GM19099 (cell line): Measurements from ENCODE around the gene ZNF32.

ENCODE experiments used
- POLR2A ChIP-seq: IDR thresholded peaks from 3 replicates; pipeline ENCODE4 v1.6.1; 2011; ENCODE audit warnings: low read depth; ENCODE audit not compliant: insufficient read length; ENCODE audit errors: extremely low read depth

ZNF32 gene

DNA sequence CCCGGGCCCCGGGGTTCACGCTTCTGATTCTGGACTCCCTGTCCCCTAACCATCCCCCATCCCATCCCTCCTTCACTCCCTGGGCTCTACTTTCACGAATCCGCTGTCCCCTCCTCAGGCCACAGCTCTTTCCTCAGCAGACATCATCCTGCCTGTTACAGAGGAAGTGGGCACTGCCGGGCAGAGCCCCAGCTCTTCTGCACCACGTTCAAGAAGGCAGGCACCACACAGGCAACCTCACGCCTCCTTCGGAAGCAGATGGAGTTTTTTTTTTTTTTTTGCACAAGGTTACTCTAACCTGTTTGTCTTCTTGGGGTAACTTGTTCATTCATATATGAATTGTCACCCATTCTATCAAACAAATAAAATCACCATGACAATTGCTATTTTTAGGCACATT is 17.9 kb upstream of the ZNF32 start:
- TF ChIP-seq POLR2A, result no peak

DNA sequence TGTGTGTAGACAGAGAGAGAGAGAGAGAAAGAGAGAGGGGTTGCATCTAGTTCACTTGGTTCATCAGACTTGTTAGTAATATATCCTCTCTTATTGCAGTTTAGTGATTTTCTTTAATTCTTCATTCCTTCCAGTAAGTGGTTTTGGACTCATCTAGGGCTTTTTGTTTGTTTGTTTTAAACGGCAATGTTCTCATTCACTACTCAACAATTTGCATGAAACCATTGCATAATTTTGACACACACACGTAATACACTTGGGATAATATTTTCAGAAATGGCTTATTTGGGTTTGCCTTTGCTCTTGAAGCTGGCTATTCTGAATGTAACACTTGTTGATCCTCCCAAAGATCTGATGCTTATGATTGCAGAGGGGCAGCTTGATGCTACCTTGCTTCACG is 16.4 kb upstream of the ZNF32 start:
- TF ChIP-seq POLR2A, result no peak

DNA sequence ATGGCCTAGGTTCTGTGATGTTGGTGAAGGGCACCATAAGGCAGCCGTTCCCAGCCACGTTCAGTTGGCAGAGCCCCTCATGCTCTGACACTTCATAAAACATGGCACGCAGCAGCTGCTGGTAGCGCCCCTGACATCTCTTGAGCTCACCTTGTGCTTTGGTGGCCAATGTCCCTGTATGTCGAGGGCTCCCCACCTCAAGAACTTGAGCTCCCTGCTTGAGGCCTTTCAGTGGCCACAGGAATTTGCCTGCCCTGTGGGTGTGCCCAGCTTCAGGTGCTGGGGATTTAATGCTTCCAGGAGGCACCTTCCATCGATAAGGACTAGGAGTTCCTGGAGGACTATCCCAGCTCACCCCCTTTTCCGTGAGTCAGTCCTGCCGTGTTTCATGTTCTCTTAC is 9.5 kb upstream of the ZNF32 start:
- TF ChIP-seq POLR2A, result no peak

DNA sequence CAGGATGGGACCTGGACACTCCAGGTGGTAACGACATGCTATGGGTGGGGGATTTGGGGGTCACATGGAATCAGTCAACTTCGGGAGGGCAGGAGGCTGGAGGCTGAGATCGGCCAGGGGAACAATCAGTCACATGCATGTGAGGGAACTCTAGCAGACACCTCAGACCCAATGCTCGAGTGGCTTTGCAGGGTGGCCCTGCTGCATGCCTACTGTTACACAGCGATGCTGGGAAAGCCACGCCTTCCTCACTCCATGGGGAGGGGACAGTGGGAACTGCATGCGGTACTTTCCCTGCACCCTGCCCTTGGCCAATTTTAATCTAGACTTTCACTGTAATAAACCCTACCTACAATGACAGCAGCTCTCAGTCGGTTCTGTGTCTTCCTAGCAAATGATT is 6.6 kb upstream of the ZNF32 start:
- no peak for TF ChIP-seq POLR2A

DNA sequence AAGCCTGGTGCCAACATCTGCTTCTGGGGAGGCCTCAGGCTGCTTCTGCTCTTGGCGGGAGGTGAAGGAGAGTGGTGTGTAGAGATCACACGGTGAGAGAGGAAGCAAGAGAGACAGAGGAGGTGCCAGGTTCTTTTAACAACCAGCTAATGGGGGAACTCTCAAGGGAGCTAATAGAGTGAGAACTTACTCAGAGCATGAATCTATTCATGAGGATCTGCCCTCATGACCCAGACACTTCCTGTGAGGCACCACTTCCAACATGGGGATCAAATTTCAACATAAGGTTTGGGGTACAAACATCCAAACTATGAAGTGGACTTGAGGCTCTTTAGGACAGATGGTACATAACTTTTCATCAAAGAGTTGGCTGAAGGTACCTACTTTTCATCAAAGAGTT is 5.1 kb upstream of the ZNF32 start:
- no peak for TF ChIP-seq POLR2A

DNA sequence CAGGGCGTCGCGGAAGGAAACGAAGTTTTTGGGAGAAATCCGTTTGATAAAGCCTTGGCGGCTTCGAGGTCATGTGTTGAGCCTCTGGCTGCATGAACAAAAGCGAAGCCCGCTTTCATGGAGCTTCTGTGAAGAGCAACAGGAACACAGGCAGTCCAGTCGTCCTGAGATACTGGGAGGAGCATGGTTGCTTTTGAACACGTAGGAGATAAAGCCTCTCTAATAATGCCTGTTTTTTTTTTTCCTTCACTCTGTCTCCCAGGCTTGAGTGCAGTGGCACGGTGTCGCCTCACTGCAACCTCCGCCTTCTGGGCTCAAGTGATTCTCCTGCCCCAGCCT is 473 bp upstream of the ZNF32 start:
- TF ChIP-seq POLR2A, result no peak

DNA sequence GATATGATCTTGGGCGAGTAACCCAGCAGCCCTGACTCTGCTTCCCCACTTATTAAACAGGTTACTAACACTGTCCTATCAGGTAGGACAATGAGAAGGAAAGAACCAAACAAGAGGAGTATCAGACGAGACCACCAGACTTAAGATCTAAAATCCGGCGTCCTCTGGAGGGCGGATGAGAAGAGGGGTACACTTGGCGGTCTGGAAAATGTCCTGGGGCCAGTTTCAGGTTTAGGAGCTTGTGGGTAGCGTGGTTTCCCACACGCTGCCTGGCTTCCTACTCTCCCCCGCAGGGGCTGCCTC is 635 bp downstream of the ZNF32 start:
- TF ChIP-seq POLR2A, result no peak

DNA sequence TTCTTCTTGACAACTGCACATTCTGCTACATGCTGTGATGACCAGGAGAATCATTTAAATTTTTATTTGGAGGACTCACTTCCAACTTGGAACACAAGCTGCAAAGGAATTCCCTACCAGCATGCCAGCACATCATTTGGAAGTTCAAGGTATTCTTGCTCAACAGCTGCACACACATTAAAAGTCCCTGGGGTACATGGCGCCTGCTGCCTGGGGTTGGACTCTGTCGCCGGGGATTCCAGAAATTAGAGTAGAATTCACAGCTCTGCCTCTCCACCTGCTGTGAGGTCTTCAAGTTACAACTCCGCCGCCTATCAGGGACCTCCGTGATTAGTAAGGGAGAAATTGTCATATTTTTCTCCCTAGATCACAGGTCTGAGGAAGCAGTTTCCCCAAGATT is 1.1 kb downstream of the ZNF32 start:
- no peak for TF ChIP-seq POLR2A

DNA sequence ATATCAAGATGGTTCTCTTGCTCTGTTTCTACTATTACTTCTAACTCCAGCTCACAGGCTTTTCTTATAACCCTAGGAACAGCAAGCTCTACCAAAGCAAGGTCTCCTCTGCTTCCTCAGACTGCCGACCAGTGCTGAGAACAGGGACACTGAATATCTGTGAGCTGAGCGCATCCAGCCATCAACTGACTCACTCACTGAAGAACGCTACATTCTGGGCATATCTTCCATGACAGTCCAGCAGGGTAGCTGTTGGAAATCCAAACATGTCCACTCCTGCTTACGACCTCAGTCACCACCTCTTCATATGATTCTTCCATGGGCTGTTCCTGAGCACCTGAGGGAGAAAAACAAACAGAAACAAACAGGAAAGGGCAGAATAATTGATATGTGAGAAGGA is 2.8 kb downstream of the ZNF32 start:
- no peak for TF ChIP-seq POLR2A

DNA sequence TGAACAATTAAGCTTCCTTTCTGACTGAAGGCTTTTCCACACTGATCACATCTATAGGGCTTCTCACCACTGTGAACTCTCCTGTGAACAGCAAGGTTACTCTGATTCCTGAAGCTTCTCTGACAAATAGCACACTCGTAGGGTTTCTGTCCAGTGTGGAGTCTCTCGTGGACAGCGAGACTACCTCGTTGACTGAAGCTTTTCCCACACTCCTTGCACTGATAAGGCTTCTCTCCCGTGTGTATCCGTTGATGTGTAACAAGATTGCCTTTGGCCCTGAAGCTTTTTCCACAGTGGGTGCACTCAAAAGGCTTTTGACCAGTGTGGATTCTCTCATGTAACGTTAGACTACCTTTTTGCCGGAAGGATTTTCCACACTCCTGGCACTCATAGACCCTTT is 4.4 kb downstream of the ZNF32 start:
- TF ChIP-seq POLR2A, result no peak

DNA sequence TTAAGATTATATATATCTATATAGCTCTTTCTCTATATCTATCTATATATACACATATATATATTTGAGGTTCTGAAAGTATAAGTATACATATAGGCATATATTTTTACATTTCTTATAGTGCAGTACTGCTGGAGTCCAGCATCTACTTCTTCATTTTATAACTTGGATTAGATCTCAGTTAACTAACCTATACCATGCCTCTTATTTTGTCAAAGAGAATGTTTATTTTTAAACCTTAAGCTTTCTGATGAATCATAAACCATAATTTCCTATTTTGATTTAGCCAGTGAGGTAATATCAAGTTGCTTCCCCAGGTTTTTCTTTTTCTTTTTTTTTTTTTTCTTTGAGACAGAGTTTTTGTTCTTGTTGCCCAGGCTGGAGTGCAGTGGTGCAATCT is 8.1 kb downstream of the ZNF32 start:
- no peak for TF ChIP-seq POLR2A

DNA sequence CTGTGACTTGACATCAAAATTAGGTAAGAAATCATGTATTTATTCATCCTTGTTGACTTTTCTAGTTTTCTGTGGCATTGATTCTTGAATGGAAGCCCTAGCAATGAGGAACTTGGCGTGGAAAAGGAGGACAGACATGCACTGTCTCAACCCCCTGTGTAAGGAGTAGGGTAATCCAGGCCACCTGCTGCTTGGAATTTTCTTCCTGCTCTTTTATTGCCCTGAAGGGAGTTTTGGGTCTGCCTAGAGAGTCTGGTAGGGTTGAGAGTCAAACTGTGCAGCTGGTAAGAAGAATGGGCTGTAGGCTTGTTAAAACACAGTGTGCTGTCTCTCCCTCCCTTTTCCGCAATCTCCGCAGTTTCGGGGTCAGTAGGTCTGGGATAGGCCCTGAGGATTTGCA is 19.7 kb downstream of the ZNF32 start:
- TF ChIP-seq POLR2A, result no peak

DNA sequence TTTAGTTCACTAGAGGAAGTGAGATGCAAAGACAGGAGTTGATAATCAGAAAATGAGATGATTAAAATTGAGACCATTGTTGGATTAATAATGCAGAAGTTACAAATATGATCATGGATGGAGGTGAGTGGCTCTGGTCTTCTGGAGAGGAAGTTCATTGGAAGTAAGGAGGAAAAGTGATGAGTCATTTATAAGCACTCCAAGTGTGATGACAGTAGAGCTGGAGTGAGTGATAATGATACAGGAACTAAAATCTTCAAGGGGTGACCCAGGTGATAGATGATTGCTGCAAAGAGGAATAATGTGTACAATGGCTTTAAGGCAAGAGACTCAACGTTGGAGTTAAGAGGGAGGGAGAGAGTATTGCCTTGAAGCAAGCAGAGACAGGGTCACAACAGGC is 20.7 kb downstream of the ZNF32 start:
- TF ChIP-seq POLR2A, result no peak

DNA sequence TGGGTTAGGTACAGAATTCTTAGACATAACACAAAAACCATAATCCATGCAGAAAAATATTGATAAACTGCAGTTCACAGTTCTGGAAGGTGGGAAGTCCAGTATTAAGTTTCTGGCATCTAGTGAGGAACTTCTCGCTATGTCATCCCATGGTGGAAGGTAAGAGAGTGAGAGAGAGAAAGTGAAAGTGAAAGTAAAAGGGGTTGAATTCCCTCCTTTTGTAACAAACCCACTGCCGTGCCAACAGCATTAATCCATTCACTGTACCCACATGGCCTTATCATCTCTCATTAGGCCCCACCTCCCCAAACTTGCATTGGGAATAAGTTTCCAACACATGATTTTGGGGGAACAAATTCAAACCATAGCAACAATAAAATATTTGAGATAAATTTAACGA is 25.3 kb downstream of the ZNF32 start:
- TF ChIP-seq POLR2A, result no peak

DNA sequence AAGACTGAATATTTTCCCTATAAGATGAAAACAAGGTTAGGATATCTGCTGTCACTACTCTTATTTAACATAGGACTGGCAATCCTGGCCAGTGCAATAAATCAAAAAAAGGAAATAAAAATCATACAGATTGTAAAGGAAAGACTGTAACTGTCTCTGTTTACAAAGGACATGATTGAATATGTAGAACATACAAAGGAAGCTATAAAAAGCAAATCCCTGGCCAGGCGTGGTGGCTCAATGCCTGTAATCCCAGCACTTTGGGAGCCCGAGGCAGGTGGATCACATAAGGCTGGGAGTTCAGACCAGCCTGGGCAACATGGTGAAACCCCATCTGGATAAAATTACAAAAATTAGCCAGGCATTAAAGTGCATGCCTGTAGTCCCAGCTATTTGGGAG is 26.6 kb downstream of the ZNF32 start:
- no peak for TF ChIP-seq POLR2A

DNA sequence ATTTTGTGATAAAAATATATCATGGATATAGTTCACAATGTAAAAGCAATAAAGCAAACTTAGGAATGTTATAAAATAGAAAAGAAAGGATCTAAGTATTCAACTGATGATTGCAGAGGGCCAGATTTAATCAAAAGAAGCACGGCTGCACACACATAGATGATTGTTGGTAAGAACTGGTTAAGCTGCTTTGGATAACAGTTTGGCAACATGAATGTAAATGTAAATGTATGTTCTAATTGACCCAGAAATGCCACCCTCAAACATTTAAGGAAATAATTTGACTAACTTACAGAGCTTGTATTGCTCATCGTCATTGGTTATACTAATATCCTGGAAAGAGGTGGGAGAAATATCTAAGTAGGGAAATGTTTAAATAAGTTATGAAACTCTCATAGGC is 29.3 kb downstream of the ZNF32 start:
- no peak for TF ChIP-seq POLR2A

DNA sequence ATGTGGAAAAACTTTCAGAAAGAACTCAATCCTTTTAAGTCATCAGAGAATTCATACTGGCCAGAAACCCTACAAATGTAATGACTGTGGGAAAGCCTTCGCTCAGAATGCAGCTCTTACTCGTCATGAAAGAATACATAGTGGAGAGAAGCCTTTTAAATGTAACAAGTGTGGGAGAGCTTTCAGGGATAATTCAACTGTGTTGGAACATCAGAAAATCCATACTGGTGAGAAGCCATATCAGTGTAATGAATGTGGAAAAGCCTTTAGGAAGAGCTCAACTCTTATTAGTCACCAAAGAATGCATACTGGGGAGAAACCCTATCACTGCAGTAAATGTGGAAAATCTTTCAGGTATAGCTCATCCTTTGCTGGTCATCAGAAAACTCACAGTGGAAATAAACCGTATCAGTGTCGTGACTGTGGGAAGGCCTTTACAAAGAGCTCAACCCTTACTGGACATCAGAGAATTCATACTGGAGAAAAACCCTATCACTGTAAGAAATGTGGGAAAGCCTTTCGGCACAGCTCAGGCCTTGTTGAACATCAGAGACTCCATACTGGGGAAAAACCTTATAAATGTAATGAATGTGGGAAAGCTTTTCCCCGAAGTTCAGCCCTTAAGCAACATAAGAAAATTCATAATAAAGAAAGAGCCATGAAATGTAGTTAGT is 31.8 kb downstream of the ZNF32 start:
- no peak for TF ChIP-seq POLR2A

DNA sequence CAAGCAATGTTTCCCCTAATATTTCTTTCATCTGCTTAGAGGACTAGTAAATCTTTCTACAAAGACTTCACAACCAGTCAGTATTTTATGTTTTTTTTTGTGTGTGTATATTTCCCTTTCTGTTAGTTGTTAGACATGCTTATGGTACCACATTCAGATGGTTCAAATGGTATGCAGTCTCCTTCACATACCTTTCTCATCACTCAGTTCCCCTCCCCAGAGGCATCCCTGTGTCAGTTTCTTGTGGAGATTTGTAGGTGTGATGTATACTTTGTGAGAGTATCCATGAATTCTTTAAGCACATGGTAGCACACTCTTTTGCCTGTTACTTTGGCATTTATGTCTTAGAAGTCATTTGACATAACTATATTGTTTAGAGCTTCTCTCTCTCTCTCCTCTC is 38.0 kb downstream of the ZNF32 start:
- TF ChIP-seq POLR2A, result no peak
